DMS79 (cell line): ENCODE data around the gene JAZF1.

ENCODE experiments used
- DNase-seq: peaks from one replicate; lab custom pipeline; 2025; lab: John Stamatoyannopoulos, UW

JAZF1 gene

GRCh38 chr7:27835376-27835775, 345.2 kb downstream of the JAZF1 start:
- no peak for DNase-seq

- DNase-seq, result peak; percentile 39
These were observed 346.2 kb downstream of the JAZF1 start for GRCh38 chr7:27834179-27834921.

- no peak for DNase-seq
These were observed 354.2 kb downstream of the JAZF1 start for GRCh38 chr7:27826357-27826756.

GRCh38 chr7:27825891-27826290, 354.7 kb downstream of the JAZF1 start:
- no peak for DNase-seq

GRCh38 chr7:27822245-27822644, 358.4 kb downstream of the JAZF1 start:
- no peak for DNase-seq

GRCh38 chr7:27812706-27813105, 367.9 kb downstream of the JAZF1 start:
- DNase-seq, result no peak

- DNase-seq, result no peak
These were observed 370.4 kb downstream of the JAZF1 start for GRCh38 chr7:27810186-27810585.

- no peak for DNase-seq
These were observed 372.0 kb downstream of the JAZF1 start for GRCh38 chr7:27808626-27809025.

GRCh38 chr7:27804139-27804538, 376.5 kb downstream of the JAZF1 start:
- no peak for DNase-seq

GRCh38 chr7:27802999-27803398, 377.6 kb downstream of the JAZF1 start:
- no peak for DNase-seq

- DNase-seq, result no peak
These were observed 381.4 kb downstream of the JAZF1 start for GRCh38 chr7:27799212-27799611.

- DNase-seq, result no peak
These were observed 384.6 kb downstream of the JAZF1 start for GRCh38 chr7:27795977-27796376.

GRCh38 chr7:27793780-27794179, 386.8 kb downstream of the JAZF1 start:
- no peak for DNase-seq

GRCh38 chr7:27788437-27788836, 392.2 kb downstream of the JAZF1 start:
- no peak for DNase-seq

- no peak for DNase-seq
These were observed 396.1 kb downstream of the JAZF1 start for GRCh38 chr7:27784399-27785053.

- DNase-seq, result no peak
These were observed 397.7 kb downstream of the JAZF1 start for GRCh38 chr7:27782849-27783248.

GRCh38 chr7:27781188-27781587, 399.4 kb downstream of the JAZF1 start:
- no peak for DNase-seq
